Chondrocyte (in vitro differentiated cells): ENCODE measurements around the gene TMUB1. TPM values are rescaled to one million over a fixed set of nuclear protein-coding genes. Genes with fewer than 3 reads are reported as not detected.

Experiments used
- DNase-seq: peaks from one replicate; pipeline ENCODE4 v3.0.0; 2021; ENCODE audit warnings: mixed read lengths, low spot score
- H3K27ac Mint-ChIP-seq: one replicate; pipeline ENCODE4 v1.8.0; 2021; ENCODE audit warnings: mild to moderate bottlenecking, moderate library complexity, mixed read lengths; ENCODE audit not compliant: unreplicated experiment
- H3K27me3 Mint-ChIP-seq: 2 replicates; pipeline ENCODE4 v1.8.0; 2021; ENCODE audit warnings: low read depth, mixed read lengths
- H3K36me3 Mint-ChIP-seq: 2 replicates; pipeline ENCODE4 v1.8.0; 2021; ENCODE audit warnings: low read depth, mixed read lengths
- H3K4me1 Mint-ChIP-seq: 2 replicates; pipeline ENCODE4 v1.8.0; 2021; ENCODE audit warnings: low read depth, mild to moderate bottlenecking, mixed read lengths
- H3K4me3 Mint-ChIP-seq: one replicate; pipeline ENCODE4 v1.8.0; 2021; ENCODE audit warnings: mild to moderate bottlenecking, moderate library complexity, mixed read lengths; ENCODE audit not compliant: unreplicated experiment
- H3K9me3 Mint-ChIP-seq: 2 replicates; pipeline ENCODE4 v1.8.0; 2021; ENCODE audit warnings: low read depth, mixed read lengths
- total RNA-seq: library from RNA; stranded (reverse); gene quantifications from 3 replicates; pipeline ENCODE4 v1.2.1, GENCODE V29; 2021
- TF ChIP-seq, protein P1 (sequence below): fragments of 200-600 bp; sonication (generic); IDR thresholded peaks from 2 replicates; pipeline ENCODE4 v1.5.0; 2021; ENCODE audit warnings: antibody characterized with exemption, mild to moderate bottlenecking, moderate library complexity

Gene TMUB1
- total RNA-seq, 1 donor from 2014 or later = 33.2 TPM

DNA sequence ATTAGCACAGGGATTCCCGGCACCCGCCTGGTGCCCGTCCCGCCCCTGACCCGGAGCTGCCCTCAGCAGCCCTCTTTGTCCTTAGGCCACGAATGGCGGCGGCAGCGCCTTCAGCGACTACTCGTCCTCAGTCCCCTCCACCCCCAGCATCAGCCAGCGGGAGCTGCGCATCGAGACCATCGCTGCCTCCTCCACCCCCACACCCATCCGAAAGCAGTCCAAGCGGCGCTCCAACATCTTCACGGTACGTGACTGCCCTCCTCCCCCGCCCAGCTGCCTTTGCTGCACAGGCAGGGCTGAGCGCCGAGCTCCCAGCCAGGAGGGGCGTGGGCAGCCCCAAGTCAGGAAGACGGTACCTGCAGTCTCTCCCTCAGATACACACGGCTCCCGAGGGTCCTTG lies 36.6 kb upstream of the TMUB1 start:
- peaks cover 14% of the 10 kb centered on the region for H3K4me1 Mint-ChIP-seq
- DNase-seq = no peak
- no peaks in the 10 kb centered on the region for H3K27me3 Mint-ChIP-seq
- no peak overlapping the region for H3K27ac Mint-ChIP-seq
- TF ChIP-seq, protein P1, sequence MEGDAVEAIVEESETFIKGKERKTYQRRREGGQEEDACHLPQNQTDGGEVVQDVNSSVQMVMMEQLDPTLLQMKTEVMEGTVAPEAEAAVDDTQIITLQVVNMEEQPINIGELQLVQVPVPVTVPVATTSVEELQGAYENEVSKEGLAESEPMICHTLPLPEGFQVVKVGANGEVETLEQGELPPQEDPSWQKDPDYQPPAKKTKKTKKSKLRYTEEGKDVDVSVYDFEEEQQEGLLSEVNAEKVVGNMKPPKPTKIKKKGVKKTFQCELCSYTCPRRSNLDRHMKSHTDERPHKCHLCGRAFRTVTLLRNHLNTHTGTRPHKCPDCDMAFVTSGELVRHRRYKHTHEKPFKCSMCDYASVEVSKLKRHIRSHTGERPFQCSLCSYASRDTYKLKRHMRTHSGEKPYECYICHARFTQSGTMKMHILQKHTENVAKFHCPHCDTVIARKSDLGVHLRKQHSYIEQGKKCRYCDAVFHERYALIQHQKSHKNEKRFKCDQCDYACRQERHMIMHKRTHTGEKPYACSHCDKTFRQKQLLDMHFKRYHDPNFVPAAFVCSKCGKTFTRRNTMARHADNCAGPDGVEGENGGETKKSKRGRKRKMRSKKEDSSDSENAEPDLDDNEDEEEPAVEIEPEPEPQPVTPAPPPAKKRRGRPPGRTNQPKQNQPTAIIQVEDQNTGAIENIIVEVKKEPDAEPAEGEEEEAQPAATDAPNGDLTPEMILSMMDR = no peak
- H3K9me3 Mint-ChIP-seq = no peaks in the 10 kb centered on the region
- H3K36me3 Mint-ChIP-seq = peaks cover 39% of the 10 kb centered on the region
- no peak overlapping the region for H3K4me3 Mint-ChIP-seq

DNA sequence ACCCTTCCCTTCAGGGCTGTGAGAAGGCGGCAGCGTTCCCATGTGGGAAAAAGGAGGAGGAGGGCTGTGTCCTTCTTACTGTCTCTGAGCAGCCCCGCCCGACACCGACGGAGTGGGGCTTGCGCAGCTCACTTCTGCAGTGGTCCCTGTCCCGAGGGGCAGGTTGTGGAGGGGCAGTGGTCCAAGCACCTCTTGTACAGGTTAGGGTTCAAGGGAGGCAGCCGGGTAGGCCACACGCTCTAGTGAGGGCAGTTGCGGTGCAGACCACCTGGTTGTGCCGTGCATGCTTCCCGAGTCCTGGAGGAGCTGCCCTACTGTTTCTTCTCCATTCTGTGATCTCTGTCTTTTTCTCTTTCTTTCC lies 35.7 kb upstream of the TMUB1 start:
- Mint-ChIP-seq H3K9me3 (no peaks in the 10 kb centered on the region), H3K27me3 (no peaks in the 10 kb centered on the region), H3K27ac (no peak overlapping the region), H3K36me3 (peaks cover 34% of the 10 kb centered on the region), H3K4me1 (peaks cover 13% of the 10 kb centered on the region), H3K4me3 (no peak overlapping the region)
- no peak for DNase-seq
- TF ChIP-seq, protein P1 = no peak

DNA sequence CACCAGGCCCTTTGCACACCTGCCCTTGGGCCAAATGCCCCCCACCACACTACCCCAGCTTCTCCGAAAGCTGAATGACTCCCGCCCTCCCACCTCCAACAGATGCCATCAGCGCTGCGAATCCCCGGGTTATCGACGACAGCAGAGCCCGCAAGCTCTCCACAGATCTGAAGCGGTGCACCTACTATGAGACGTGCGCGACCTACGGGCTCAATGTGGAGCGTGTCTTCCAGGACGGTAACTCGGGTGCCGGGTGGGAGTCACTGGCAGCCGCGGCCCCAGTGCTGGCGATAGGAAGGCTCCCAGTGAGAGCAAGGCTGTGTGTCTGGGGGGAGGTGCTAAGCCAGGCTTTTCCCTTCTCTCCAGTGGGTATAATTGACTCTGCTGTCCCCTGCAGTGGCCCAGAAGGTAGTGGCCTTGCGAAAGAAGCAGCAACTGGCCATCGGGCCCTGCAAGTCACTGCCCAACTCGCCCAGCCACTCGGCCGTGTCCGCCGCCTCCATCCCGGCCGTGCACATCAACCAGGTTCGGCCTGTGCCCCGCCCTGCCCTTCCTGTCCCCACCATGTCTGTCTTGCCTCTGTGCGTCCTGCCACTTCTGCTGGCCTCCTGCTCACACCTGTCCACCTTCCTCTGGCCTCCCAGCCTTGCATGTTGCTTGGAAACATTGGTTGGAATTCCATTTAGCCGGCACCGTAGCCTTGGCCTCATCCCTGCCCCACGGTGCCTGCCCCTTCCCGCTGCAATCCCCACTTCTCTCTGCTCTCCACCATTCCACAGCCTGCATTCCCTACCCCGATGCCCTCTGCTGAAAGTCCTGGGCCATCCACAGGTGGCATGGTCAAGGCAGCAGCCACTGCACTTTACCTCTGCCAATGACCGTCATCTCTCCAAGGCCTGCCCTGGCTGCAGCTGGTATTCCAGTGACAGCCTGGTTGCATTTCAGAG lies 35.1 kb upstream of the TMUB1 start:
- Mint-ChIP-seq H3K4me3 (no peak overlapping the region), H3K4me1 (peaks cover 15% of the 10 kb centered on the region), H3K27ac (no peak overlapping the region), H3K36me3 (peaks cover 29% of the 10 kb centered on the region), H3K27me3 (no peaks in the 10 kb centered on the region), H3K9me3 (no peaks in the 10 kb centered on the region)
- DNase-seq = no peak
- TF ChIP-seq, protein P1 = no peak

DNA sequence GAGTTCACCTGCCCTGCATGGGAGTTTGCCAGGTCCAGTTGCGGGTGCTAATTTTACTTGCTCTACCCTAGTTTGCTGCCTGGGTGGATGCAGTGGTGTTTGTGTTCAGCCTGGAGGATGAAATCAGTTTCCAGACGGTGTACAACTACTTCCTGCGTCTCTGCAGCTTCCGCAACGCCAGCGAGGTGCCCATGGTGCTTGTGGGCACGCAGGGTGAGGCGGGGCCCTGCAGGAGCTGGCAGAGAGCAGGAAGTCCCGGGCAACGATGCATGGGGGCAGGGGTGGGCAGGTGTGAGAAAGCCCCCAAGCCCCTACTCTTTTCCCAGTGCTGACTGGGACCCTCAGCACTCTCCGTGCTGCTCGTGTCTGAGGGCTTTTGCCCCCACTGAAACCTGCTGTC lies 34.3 kb upstream of the TMUB1 start:
- DNase-seq = no peak
- Mint-ChIP-seq H3K4me3 (no peak overlapping the region), H3K9me3 (no peaks in the 10 kb centered on the region), H3K27ac (no peak overlapping the region), H3K36me3 (peaks cover 26% of the 10 kb centered on the region), H3K4me1 (peaks cover 22% of the 10 kb centered on the region), H3K27me3 (no peaks in the 10 kb centered on the region)
- TF ChIP-seq, protein P1 = no peak

DNA sequence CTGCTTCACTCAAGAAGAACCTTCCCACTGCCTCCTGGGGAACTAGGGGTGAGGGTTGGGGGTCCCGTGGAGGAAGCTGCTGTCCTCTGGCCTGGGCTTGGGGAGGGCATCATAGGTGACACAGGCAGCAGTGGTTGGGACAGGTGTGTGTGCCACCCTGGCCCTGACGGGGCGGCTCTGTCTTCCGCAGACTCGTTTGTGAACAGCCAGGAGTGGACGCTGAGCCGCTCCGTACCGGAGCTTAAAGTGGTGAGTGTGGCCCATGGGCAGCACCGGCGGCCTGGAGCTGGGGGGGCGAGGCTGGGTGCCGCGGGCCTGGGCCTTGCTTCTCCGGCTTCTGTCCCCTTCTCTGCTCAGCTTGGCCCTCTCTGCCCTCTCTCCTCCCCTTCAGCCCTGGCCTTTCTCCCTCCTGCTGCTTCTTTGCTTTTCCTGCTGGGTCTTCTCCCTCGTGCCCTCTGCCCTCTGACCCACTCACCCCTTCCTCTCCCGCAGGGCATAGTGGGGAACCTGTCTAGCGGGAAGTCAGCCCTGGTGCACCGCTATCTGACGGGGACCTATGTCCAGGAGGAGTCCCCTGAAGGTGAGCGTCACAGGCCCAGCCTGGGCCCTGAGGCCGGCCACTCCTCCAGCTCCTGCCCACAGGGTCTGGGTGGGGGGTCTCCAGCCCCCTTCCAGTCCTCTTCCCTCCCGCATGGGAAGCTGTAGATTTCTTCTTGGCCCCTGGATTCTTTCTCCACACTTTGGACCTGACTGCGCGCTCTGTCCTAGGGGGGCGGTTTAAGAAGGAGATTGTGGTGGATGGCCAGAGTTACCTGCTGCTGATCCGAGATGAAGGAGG lies 33.5 kb upstream of the TMUB1 start:
- no peak overlapping the region for H3K4me3 Mint-ChIP-seq
- no peaks in the 10 kb centered on the region for H3K9me3 Mint-ChIP-seq
- peaks cover 25% of the 10 kb centered on the region for H3K36me3 Mint-ChIP-seq
- no peak overlapping the region for H3K27ac Mint-ChIP-seq
- DNase-seq = no peak
- TF ChIP-seq, protein P1 = no peak
- H3K4me1 Mint-ChIP-seq = peaks cover 22% of the 10 kb centered on the region
- no peaks in the 10 kb centered on the region for H3K27me3 Mint-ChIP-seq
